ENCODE results near the gene CALB2.
A peak's percentile ranks its signal among the peaks of the same experiment; 100 is the strongest.

CALB2 gene

DNA sequence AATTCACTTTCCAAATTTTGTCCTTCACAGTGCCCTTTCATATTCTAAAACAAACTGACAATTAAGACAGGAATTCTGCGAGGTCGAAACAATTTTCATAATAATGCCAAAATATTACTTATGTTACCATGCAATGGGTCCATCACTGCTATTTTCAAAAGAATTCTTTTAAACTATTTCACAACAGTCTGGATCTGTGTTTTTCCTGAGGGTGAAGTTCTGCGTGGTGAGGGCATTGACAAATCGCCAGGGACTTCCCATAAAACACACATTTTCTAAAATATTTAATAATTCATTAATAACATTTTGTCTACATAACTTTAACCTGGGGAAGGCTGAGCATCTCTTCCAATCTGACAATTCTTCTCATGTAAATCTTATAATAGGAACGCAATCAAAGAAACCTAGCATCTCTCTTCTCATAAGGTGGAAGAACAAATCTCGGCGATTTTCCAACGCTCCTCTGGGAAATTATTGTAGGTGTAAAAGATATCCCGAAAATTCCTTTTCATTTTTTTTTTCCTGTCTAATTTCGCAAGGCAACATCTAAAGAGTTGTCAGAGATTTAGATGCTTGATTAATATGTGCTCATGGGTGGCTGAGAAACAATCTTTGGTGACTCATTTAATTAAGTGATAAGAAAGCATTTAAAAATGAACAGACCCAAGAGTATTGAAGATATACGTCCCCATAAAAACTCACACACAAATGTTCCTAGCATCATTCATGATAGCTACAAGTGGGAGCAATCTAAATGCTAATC, 41.5 kb downstream of the CALB2 start:
- DNase-seq, result no peak

DNA sequence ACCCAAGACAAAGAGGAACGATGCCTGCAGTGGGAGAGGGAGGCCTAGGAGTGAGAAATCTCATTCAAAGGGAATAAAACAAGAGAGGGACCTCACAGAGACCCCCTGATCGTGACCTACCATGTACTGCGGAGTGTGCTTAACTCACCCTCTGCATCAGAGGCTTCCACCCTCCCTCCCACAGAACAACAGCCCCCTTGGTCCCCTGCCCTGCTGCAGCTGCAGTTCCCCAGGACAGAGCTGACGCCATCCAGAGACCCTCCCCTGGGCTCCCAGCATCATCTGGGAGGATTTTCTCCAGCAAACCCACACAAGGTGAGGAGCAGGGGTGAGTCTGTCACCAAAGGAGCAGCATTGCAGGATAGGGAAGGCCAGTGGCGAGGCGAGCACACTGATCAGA, 43.5 kb downstream of the CALB2 start:
- no peak for DNase-seq

DNA sequence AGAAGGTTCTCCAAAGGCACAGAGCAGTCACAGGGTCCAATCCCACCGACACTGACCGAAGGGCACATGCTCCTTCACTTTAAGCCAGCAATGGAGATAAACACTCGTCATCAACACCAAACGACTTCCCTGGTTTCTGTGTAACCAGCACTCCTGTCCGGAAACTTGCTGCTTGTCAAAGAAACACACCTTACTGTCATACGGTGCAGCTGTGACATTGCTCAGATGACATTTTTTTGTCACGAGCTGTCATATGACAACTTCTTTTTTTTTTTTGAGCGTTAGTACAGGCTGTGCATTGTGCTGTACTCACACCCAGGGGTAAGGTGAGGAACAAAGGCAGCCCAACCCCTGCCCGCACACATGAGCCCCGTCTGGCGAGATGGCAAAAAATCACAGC, 44.2 kb downstream of the CALB2 start:
- no peak for DNase-seq

DNA sequence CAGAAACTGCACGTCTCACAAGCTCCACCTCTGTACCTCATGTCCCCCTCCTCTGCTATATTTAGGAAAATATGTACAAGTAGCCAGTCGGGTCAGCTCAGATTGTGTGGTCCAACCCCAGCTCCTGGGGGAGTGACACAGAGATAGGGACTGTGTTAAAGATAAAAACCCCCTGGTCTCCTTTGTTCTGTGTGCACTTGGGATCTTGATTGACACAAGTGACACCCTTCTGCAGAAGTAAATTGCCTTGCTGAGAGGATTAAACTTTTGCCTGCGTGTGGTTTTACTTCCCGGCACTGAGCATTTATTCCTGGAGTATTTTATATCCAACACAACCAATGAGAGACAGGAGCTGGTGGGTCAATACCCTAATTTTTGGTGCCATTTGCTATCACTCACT, 45.8 kb downstream of the CALB2 start:
- no peak for DNase-seq

DNA sequence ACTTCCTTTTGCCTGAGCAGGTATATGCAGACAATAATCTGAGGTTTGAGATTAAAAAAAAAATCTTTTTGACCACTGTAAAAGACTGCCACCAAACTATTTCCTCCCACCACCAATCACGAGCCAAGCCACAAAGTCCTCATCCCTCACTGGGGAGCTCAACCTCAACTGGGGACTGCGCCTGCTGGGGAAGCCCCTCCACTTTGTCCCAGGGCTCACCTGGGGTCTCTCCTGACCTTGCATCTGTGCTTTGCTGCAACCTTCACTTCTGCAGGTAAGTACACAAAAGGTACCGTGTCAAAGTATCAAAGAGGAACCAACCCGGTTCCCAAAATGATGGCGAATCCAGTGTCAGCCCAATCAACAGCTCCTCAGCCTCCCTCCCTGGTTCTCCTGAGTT, 47.8 kb downstream of the CALB2 start:
- DNase-seq, result no peak

DNA sequence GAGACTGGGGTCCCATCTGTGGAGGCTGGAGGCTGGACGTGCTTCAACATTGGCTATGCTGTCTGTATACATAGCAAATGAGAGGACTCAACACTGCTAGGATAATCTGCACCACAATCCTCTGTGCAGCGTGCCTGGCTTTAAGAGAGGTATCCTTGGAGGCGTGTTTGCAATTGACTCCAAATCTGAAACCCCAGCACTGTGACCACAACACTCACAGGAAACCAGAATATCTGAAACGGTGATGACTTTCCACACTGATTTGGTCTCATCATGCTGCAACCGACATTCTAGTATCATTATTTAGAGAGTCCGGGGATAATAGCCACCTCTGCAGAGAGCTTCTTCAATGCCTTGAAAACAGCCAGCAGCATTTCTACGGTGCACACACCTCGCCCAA, 48.2 kb downstream of the CALB2 start:
- DNase-seq, result no peak

DNA sequence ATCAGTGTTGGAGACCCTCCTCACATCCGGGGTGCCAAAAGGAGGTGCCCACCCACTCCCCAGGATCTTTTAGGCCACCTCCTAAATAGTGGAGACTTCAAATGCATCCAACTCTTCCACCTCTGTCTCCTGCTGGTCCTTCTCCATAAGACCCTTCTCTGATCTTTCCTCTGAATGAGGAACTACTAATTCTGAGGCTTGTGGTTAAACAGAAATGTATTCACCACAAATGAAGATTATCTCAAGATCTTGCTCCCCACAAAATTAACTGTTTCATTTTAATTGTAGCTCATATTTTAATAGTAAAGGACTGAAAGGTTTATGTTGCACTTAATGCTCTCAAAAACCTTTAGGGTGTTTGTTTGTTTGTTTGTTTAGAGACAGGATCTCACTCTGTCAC, 49.2 kb downstream of the CALB2 start:
- no peak for DNase-seq

DNA sequence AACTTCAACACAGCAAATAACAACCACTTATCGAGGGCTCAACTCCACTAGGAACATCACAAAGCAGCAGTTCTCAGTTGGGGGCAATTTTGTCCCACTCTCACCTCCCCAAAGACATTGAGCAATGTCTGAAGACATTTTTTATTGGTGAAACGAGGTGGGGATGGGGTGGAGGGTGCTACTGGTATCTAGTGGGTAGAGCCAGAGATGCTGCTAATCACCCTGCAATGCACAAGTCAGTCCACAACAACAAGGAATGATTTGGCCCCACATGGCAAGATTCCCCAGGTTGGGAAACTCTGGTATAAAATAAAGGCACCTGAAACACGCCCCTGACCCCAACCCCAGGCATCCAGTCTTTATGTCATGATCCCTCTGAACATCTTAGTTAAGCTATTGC, 50.0 kb downstream of the CALB2 start:
- DNase-seq, result no peak

DNA sequence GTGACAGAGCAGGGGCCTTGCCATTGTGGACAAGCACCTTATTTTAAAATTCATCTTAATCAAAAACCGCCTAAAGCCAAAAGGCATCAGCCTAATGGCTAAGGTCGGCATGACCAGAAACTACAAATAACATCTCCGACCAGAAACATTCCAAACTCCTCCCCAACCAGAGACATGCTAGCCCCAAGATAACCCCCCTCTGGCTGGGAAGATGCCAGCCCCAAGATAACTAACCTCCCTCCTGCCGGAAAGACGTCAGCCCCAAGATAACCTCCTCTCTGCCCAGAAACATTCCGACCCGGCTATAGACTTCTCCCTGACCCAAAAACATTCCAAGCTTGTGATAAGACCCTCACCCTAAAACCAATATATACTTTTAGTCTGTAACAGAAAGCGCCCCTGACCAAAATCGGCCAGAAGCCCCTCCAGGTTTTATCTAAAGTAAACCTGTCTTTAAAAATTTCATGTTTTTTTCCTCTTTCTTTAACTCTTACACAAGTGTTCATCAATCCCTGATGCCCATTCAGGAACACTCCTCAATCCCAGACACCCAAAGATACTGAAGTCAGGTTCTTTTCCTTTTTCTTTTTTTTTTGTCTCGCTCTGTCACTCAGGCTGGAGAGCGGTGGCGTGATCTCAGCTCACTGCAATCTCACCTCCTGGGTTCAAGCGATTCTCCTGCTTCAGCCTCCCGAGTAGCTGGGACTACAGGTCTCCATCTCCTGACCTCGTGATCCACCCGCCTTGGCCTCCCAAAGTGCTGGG, 50.7 kb downstream of the CALB2 start:
- no peak for DNase-seq

DNA sequence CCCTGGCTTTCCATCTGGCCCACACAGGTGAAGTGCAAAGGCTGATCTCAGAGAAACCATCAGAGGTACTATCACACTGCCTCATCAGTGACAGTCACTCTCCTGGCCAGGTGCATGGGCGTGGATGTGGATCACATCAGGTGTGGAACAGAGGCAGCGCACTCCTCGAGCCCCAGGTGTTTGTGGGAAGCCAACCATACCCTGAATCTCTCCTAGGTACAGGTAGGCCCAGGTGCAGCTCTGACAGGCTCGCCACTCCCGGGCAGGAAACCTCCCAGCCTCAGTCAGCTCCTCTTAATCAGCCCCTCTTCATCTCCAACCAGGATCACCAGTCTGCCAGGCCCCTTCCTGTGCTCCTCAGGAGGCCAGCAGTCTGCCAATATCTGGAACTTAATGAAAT, 51.6 kb downstream of the CALB2 start:
- DNase-seq, result no peak

DNA sequence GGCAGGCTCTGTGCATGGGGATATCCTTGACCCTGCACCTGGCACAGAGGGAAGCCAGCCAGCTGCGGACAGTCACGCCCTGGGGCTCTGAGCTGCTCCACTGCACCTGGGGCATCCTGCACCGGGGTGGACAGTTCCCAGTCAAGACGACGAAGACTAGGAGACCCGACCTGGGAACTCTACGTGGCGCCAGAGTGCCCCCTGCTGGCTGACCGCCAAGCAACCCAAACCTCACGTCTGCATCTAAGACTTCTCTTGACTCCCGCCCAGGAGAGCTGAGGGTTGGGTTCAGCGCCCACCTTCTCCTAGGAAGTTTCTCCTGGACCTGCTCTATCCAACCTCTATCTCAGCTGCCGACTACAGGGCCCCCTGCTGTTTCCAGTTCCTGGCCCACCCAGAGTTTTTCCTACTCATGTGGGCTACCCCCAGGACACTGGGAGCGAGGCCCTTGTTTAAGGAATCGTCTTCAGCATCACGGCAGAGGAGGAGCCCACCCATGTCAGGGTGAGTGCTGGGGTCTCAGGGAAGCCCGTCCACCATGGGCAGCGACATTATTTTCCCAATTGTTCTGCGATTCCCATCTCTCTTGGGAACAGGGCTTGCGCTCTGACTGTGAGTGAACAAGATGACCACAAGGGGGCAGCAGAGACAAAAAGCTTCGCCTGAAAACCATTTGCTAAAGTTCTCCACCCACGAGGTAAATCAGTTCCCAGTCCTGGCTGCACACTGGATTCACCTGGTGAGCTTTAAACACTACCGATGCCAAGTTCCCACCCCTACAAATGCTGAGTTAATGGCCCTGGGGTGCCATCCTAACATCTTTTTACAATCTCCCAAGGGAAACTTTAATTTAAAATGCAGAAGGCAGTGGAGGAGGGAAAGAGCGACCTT, 54.0 kb downstream of the CALB2 start:
- DNase-seq, result peak; percentile 59

DNA sequence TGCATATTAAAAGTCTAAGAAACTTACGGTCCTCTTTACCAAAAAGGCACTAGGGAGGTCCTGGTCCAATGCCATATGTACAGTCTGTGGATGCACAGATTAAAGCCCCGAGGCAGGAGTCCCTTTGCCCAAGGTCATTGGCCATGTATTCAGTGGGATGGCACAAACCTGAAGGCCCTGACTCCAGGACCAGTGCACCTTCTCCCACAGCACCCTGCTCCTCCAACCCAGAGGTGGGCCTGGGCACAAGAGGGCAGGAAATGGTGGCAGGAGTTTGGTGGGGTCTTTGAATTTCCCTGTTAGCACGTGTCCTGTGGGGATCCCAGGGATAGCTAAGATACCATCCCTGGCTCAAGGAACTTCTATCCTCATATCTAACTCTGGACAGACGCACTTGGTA, 54.8 kb downstream of the CALB2 start:
- no peak for DNase-seq

DNA sequence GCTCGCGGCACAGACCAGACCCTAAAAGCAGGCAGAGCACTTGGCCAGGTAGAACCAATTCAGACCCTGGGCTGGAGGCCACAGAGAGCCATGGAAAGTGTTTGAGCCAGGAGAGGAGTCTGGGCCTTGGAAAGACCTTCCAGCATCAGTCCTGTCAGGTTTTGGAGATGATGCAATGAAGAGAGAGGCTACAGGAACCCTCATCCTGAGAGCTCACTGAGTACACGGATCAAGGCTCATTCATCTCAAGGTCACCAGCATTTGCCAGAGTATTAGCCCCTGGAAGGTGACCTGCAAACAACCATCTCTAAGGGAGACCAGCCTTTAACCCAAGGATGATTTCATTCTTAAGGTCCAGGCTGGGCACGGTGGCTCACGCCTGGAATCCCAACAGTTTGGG, 55.5 kb downstream of the CALB2 start:
- no peak for DNase-seq

DNA sequence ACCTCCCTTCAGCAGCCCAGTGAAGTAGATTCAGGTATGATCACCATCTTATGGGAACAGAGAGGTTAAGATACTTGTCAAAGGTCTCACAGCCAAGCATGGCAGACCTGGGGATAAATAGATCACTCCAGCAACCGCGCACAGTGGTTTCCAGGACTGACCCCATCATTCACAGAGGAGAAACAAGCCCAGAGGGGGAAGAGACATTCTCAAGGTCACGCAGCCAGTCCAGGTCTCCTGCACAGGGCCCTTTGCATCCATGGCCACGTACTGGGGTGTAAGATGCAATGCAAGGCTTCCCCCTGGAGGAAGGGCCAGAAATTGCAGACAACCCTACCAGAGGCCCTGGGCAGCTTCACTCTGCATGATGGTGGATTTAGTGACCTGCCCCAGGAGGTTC, 63.4 kb downstream of the CALB2 start:
- no peak for DNase-seq

DNA sequence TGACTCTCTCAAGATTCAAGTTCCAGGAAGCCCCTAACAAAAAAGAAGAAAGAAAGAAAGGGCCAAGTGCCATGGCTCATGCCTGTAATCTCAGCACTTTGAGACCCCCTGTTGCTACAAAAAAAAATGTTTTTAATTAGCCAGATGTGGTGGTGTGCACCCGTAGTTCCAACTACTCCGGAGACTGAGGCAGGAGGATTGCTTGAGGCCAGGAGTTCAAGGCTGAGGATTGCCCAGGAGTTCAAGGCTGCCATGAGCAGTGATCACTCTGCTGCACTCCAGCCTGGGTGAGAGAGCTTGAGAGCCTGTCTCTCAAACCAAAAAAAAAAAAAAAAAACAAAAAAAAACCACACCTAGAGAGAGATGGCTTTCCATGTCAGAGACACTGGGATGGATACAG, 64.5 kb downstream of the CALB2 start:
- DNase-seq, result no peak

DNA sequence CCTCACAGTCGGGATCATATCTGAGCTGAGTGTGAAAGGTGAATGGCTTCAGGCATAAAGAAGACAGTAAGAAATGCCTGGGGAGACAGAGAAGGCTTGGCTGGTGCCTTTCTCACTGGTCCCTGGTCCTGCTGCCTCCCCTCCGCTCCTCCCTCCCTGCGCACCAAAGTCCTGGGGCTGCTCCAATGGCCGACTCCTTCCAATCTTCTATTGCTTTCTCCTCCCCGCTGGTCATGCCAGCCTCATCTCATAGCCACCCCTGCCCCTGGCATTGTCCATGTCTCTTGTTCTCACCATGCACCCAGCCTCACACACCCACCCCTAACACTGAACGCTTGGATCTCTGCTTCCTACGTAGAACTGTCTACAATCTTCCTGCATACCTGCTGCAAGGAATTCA, 65.3 kb downstream of the CALB2 start:
- no peak for DNase-seq

DNA sequence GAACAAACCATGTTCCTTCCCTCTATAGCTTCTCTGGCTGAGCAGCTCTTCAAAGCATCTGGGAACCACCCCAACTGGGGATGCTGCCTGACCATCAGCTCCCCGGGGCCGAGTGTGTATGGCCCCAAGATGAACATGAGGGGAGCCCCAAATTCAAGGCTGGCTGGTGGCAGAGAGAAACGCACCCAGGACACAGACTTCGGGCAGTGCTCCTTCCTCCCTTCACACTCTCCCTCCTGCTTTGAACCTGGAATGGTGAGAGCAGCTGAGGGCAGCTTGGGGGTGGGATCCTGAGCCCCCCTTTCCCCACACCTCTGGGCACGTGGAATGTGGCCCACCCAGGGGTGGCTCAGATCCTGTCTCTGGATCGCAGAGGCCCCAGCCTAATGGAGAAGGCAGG, 66.1 kb downstream of the CALB2 start:
- DNase-seq, result no peak

DNA sequence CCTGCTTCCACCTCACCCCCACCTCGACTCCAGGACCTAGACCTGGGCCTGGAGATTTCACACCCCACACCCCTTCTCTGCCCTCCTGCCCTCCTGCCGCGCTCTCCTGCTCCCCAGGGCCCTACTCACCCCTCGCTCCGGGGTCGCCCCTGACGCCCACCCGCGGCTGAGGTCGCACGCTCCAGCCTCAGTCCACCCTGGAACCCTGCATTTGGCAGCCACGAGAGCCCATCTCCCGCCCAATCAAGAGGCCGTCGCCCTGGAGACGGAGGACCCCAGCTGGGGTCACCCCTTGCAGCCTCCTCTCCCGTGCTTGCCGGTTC, 67.2 kb downstream of the CALB2 start:
- DNase-seq, result no peak

DNA sequence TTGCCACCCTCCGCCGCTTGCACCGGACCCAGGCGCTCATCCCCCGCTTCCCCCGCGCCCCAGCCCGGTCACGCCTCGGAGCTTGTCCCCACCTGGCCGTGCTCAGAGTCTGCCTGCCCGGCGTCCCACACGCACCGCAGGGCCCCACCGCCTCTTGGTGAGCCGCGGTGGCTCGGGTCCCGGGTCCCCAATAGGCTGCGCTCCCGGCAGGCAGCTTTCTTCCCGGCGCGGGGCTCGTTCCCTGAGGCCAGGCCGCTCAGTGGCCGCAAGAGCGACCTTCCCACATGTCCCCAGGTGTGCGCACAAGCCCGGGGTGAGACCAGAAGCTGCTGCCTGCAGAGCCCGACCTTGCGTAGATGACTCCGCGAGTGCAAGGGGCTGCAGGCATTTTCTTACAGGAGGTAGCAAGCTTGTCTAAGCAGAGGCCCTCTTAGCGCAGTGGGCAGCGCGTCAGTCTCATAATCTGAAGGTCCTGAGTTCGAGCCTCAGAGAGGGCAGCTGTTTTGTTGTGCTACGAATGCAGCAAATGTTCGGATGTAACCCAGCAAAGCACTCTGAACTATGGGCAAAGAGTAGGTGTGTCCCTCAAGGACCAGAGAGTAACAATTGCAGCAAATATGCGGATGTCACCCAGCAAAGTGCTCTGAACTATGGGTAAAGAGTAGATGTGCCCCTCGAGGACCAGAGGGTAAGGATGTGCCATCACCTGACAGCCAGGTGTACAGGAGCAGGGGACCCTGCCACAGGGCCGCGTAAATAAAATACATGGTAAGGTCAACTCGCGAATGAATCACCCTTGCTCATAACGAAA, 67.8 kb downstream of the CALB2 start:
- DNase-seq, result no peak

DNA sequence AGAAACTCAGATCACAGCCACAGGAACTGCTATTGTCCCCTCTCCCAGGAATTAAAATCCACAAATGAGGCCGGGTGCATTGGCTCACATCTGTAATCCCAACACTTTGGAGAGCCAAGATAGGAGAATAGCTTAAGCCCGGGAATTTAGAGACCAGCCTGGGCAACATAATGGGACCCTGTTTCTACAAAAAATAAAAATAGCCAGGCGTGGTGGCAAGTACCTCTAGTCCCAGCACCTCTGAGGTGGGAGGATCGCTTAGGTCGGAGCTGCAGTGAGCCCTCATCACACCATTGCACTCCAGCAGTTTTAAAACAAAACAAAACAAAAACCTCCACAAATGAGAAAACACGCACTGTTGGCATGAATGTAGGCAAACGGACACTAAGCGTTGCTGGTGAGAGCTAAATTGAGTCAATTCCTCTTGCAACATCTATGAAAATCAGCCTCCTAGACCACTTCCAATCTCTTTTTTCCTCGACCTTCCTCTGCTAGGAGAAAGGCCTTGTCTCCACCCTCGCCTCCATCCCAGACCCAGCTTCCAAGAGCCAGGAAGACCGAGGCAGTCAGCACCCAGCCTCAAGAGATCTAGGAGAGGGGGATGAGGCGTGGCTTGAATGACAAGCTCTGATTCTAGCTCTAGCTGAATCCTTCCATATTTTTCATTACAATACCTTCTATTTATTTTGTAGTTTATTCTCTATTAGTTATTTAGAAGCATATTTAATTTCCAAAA, 68.5 kb downstream of the CALB2 start:
- no peak for DNase-seq

DNA sequence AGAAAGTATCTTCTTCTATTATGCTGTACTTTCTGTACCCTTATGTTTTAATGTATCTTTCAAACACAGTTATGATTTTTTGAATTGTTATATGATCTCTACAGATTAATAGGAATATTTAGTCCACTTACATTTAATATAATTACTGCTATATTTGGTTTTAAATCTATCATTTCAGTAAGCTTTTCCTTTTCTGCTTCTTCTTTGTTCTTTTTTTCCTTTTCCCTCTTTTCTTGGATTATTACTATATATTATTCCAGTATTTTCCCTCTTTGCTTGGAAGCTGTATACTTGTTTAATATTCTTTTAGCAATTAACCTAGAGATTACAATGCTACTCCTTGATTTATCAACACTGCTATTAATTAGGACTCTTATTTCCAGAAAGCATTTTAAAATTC, 69.9 kb downstream of the CALB2 start:
- DNase-seq, result no peak

DNA sequence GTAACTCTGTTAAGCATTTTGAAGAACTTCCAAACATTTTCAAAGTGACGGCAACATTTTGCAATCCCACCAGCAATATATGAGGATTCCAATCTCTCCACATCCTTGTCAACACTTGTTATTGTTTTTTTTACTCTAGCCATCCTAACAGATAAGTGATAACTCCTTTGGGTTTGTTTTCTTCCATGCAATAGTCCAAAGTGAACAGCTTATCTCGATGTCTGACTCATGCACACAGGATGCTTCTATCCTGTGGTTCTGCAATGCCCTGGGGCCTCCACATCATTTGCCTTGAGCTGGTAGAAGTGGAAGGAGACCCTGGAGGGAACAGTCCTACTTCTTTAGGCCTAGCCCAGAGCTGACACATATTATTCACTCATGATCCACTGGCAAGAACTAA, 70.4 kb downstream of the CALB2 start:
- DNase-seq, result no peak

All from activated naive CD4-positive, alpha-beta T cell treated with anti-CD3 and anti-CD28 coated beads, Interleukin-2, amount 50 U/mL, for 16 hours (primary cell).